Measurements from ENCODE around the gene LECT2.

Gene LECT2

DNA sequence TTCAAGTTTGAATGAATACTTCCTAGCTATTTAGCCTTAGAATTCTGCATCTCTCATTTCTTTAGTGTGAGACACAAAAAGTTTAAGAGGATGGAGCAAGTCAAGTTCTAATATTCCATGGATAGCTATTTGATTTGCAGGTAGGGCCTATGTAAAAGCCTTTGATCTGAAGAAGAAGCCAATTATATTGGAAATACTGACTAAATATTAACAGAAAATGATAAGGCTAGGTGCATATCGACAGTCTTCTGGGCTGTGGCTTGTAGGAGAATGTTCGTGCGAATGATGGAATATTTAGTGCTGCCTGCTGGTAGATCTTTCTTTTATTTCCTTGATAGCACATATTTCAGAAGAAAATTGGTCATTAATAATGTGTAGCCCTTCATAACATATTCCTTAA is at the start of gene LECT2:
TSS of gene LECT2 (minus strand) at position 85 of the 400 bp plus-strand sequence. CDS start 150 bp downstream, outside the sequence.
- Histone ChIP-seq H3K4me1 (ENCODE audit: insufficient read depth, insufficient read length) (no peaks in the 10 kb centered on the region), H3K27me3 (ENCODE audit: insufficient read depth, insufficient read length) (no peaks in the 10 kb centered on the region), H3K36me3 (ENCODE audit: insufficient read depth, insufficient read length, low read length) (no peaks in the 10 kb centered on the region), H3K4me3 (ENCODE audit: insufficient read length, low read depth) (no peak within 1 kb of the TSS), H3K9ac (ENCODE audit: insufficient read length, low read depth) (no peak within 1 kb of the TSS), H3K9me3 (ENCODE audit: insufficient read depth, low read length) (no peaks in the 10 kb centered on the region)
- TF ChIP-seq SUZ12 (IDR thresholded peaks at IDR 0.05; ENCODE audit: extremely low read depth, insufficient read depth, insufficient read length) (no peak), ZNF274 (IDR thresholded peaks at IDR 0.05; ENCODE audit: low read depth, low read length) (no peak), YY1 (IDR thresholded peaks at IDR 0.05; ENCODE audit: insufficient read depth, insufficient read length) (no peak)
- no peak for DNase-seq (ENCODE audit: low read depth, low spot score)

GRCh38 chr5:136004436-136004835 is 49.7 kb upstream of the LECT2 start:
- TF ChIP-seq SUZ12 (IDR thresholded peaks at IDR 0.05; ENCODE audit: extremely low read depth, insufficient read depth, insufficient read length) = no peak
- TF ChIP-seq YY1 (IDR thresholded peaks at IDR 0.05; ENCODE audit: insufficient read depth, insufficient read length) = no peak
- no peak for TF ChIP-seq ZNF274 (IDR thresholded peaks at IDR 0.05; ENCODE audit: low read depth, low read length)
- DNase-seq (ENCODE audit: low read depth, low spot score) = no peak
- H3K4me1 ChIP-seq (ENCODE audit: insufficient read depth, insufficient read length) = peaks cover 3% of the 10 kb centered on the region
- no peak overlapping the region for H3K4me3 ChIP-seq (ENCODE audit: insufficient read length, low read depth)
- H3K9me3 ChIP-seq (ENCODE audit: insufficient read depth, low read length) = no peaks in the 10 kb centered on the region
- no peaks in the 10 kb centered on the region for H3K36me3 ChIP-seq (ENCODE audit: insufficient read depth, insufficient read length, low read length)
- no peaks in the 10 kb centered on the region for H3K27me3 ChIP-seq (ENCODE audit: insufficient read depth, insufficient read length)
- H3K9ac ChIP-seq (ENCODE audit: insufficient read length, low read depth) = no peak overlapping the region

DNA sequence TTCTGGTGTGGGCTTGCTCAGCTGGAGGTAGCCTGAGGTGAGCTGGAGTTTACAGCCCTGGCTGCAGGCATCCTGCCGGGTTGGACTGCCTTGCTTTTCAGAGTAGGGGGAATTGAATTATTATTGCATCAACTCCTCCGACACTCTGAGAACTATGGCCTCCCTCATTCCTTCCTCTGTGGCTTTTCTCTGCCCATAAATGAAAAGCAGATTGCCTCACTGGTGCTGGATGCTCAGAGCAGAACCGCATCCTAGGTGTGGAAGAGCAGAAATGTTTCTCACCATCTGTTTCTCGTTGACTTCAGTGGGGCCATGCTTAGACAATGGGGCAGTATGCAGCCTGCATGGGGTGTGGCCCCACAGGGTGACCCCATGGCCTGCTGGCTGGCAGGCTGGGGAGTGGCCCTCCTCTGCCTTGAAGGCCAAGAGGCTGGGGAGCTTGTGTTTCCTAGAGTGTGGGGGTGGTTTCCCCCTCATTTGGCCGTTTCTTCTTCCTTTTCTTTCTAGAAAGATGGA is 46.7 kb upstream of the LECT2 start:
- Histone ChIP-seq H3K27me3 (ENCODE audit: insufficient read depth, insufficient read length) (no peaks in the 10 kb centered on the region), H3K9ac (ENCODE audit: insufficient read length, low read depth) (no peak overlapping the region), H3K9me3 (ENCODE audit: insufficient read depth, low read length) (no peaks in the 10 kb centered on the region), H3K36me3 (ENCODE audit: insufficient read depth, insufficient read length, low read length) (no peaks in the 10 kb centered on the region), H3K4me1 (ENCODE audit: insufficient read depth, insufficient read length) (peaks cover 3% of the 10 kb centered on the region), H3K4me3 (ENCODE audit: insufficient read length, low read depth) (no peak overlapping the region)
- TF ChIP-seq SUZ12 (IDR thresholded peaks at IDR 0.05; ENCODE audit: extremely low read depth, insufficient read depth, insufficient read length) (no peak), YY1 (IDR thresholded peaks at IDR 0.05; ENCODE audit: insufficient read depth, insufficient read length) (no peak), ZNF274 (IDR thresholded peaks at IDR 0.05; ENCODE audit: low read depth, low read length) (no peak)
- no peak for DNase-seq (ENCODE audit: low read depth, low spot score)

- Histone ChIP-seq H3K27me3 (ENCODE audit: insufficient read depth, insufficient read length) (no peaks in the 10 kb centered on the region), H3K36me3 (ENCODE audit: insufficient read depth, insufficient read length, low read length) (no peaks in the 10 kb centered on the region), H3K9me3 (ENCODE audit: insufficient read depth, low read length) (no peaks in the 10 kb centered on the region), H3K4me3 (ENCODE audit: insufficient read length, low read depth) (no peak overlapping the region), H3K9ac (ENCODE audit: insufficient read length, low read depth) (no peak overlapping the region), H3K4me1 (ENCODE audit: insufficient read depth, insufficient read length) (no peaks in the 10 kb centered on the region)
- TF ChIP-seq ZNF274 (IDR thresholded peaks at IDR 0.05; ENCODE audit: low read depth, low read length) (no peak), SUZ12 (IDR thresholded peaks at IDR 0.05; ENCODE audit: extremely low read depth, insufficient read depth, insufficient read length) (no peak), YY1 (IDR thresholded peaks at IDR 0.05; ENCODE audit: insufficient read depth, insufficient read length) (no peak)
- DNase-seq (ENCODE audit: low read depth, low spot score) = no peak
Observed at GRCh38 chr5:136000932-136001331, 46.1 kb upstream of the LECT2 start.

DNA sequence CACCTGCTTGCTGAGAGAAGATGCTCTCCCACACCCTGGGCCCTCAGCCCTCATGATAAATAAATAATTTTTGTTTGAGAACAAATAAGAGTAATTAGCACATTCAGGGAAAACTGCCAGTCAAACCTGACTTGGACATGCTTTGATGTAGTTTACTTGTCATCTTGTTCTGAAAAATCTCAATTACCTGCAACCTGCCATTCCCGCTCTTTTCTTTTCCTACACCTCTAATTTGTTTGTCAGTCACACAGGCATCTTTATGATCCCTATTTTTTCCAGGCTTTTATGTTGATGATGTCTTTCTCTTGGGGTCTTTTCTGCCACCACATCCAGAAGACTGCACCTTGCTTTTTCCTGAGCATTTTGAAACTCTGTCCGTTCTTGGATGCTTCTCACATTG is 45.4 kb upstream of the LECT2 start:
- Histone ChIP-seq H3K4me3 (ENCODE audit: insufficient read length, low read depth) (no peak overlapping the region), H3K36me3 (ENCODE audit: insufficient read depth, insufficient read length, low read length) (no peaks in the 10 kb centered on the region), H3K27me3 (ENCODE audit: insufficient read depth, insufficient read length) (no peaks in the 10 kb centered on the region), H3K9me3 (ENCODE audit: insufficient read depth, low read length) (no peaks in the 10 kb centered on the region), H3K4me1 (ENCODE audit: insufficient read depth, insufficient read length) (no peaks in the 10 kb centered on the region), H3K9ac (ENCODE audit: insufficient read length, low read depth) (no peak overlapping the region)
- TF ChIP-seq YY1 (IDR thresholded peaks at IDR 0.05; ENCODE audit: insufficient read depth, insufficient read length) = no peak
- DNase-seq (ENCODE audit: low read depth, low spot score) = no peak

- H3K9ac ChIP-seq (ENCODE audit: insufficient read length, low read depth) = no peak overlapping the region
- DNase-seq (ENCODE audit: low read depth, low spot score) = no peak
- TF ChIP-seq ZNF274 (IDR thresholded peaks at IDR 0.05; ENCODE audit: low read depth, low read length) (no peak), YY1 (IDR thresholded peaks at IDR 0.05; ENCODE audit: insufficient read depth, insufficient read length) (no peak), SUZ12 (IDR thresholded peaks at IDR 0.05; ENCODE audit: extremely low read depth, insufficient read depth, insufficient read length) (no peak)
- H3K4me1 ChIP-seq (ENCODE audit: insufficient read depth, insufficient read length) = no peaks in the 10 kb centered on the region
- no peaks in the 10 kb centered on the region for H3K27me3 ChIP-seq (ENCODE audit: insufficient read depth, insufficient read length)
- no peaks in the 10 kb centered on the region for H3K9me3 ChIP-seq (ENCODE audit: insufficient read depth, low read length)
- H3K36me3 ChIP-seq (ENCODE audit: insufficient read depth, insufficient read length, low read length) = no peaks in the 10 kb centered on the region
- H3K4me3 ChIP-seq (ENCODE audit: insufficient read length, low read depth) = no peak overlapping the region
Observed at GRCh38 chr5:135999406-136000139, 44.8 kb upstream of the LECT2 start.

GRCh38 chr5:135998889-135999288 is 44.1 kb upstream of the LECT2 start:
- DNase-seq (ENCODE audit: low read depth, low spot score) = no peak

More at GRCh38 chr5:135998889-135999288, 44.1 kb upstream of the LECT2 start:
- Histone ChIP-seq H3K9ac (ENCODE audit: insufficient read length, low read depth) (no peak overlapping the region), H3K9me3 (ENCODE audit: insufficient read depth, low read length) (no peaks in the 10 kb centered on the region), H3K36me3 (ENCODE audit: insufficient read depth, insufficient read length, low read length) (no peaks in the 10 kb centered on the region), H3K4me3 (ENCODE audit: insufficient read length, low read depth) (no peak overlapping the region), H3K27me3 (ENCODE audit: insufficient read depth, insufficient read length) (no peaks in the 10 kb centered on the region), H3K4me1 (ENCODE audit: insufficient read depth, insufficient read length) (no peaks in the 10 kb centered on the region)
- TF ChIP-seq ZNF274 (IDR thresholded peaks at IDR 0.05; ENCODE audit: low read depth, low read length) = no peak
- TF ChIP-seq SUZ12 (IDR thresholded peaks at IDR 0.05; ENCODE audit: extremely low read depth, insufficient read depth, insufficient read length) = no peak
- TF ChIP-seq YY1 (IDR thresholded peaks at IDR 0.05; ENCODE audit: insufficient read depth, insufficient read length) = no peak

All from NT2/D1 (cell line).